Esophagus squamous epithelium (tissue), 5 donors: ENCODE data around the gene STX17. TPM values are rescaled to one million over a fixed set of nuclear protein-coding genes. Genes with fewer than 3 reads are reported as not detected.

Experiments
- DNase-seq: peaks from one replicate; lab custom pipeline; 2025; lab: John Stamatoyannopoulos, UW
- H3K27ac ChIP-seq, 4 donors: fragments of 200-600 bp; sonication (generic); one replicate each; pipeline ENCODE4 v1.5.1; 2016 to 2019; ENCODE audit warnings: mild to moderate bottlenecking in 1 of 4
- H3K27me3 ChIP-seq, 4 donors: fragments of 200-600 bp; sonication (generic); 1 replicate in 3 of 4; 2 replicates in 1 of 4; pipeline versions ENCODE4 v1.5.1 to v1.6.0; 2017 to 2021; ENCODE audit warnings: antibody characterized with exemption in 1 of 4
- H3K36me3 ChIP-seq, 3 donors: fragments of 200-600 bp; sonication (generic); one replicate each; pipeline ENCODE4 v1.5.1; 2016 to 2019
- H3K4me1 ChIP-seq, 3 donors: fragments of 200-600 bp; sonication (generic); one replicate each; pipeline ENCODE4 v1.5.1; 2017 to 2019
- H3K4me3 ChIP-seq, 4 donors: fragments of 200-600 bp; sonication (generic); 1 replicate in 3 of 4; 2 replicates in 1 of 4; pipeline ENCODE4 v1.5.1; 2016 to 2019; ENCODE audit warnings: mild to moderate bottlenecking in 2 of 4, moderate library complexity in 1 of 4
- H3K9me3 ChIP-seq, 3 donors: fragments of 200-600 bp; sonication (generic); one replicate each; pipeline ENCODE4 v1.5.1; 2016 to 2019
- CTCF ChIP-seq, 6 experiments: fragments of 450-650 bp in 4 of 6; fragments of 200-600 bp in 2 of 6; sonication (generic) in 2 of 6; IDR thresholded peaks; one replicate each; pipeline ENCODE4 v1.5.1; 2016 to 2019; ENCODE audit warnings: antibody characterized with exemption in 6 of 6, mild to moderate bottlenecking in 4 of 6, moderate library complexity in 4 of 6
- POLR2A ChIP-seq, 4 donors: fragments of 450-650 bp; IDR thresholded peaks; one replicate each; pipeline ENCODE4 v1.6.1; 2017; ENCODE audit warnings: antibody characterized with exemption in 4 of 4, mild to moderate bottlenecking in 4 of 4, moderate library complexity in 3 of 4
- WGBS, 2 donors: methylation state at CpG; one replicate each; pipeline ENCODE4 v1.1.5; 2018; 5-methylcytosine and 5-hydroxymethylcytosine counted together
- intact Hi-C: fragments of 100-400 bp; cut with DNase I; formaldehyde crosslinking; loops from one replicate; pipeline ENCODE4 v1.15.0; 2022
- total RNA-seq, 4 donors: library from RNA; depleted of rRNA; stranded (reverse); fragments of >200 nt; gene quantifications; one replicate each; pipeline ENCODE4 v1.1.0, GENCODE V29; 2016
- donor health status: DM: yes; HTN: yes; CAD: no.

Gene STX17
- total RNA-seq, 4 donors from 2014 or later, result 17.5 to 35.1 (median 29.5) TPM

DNA sequence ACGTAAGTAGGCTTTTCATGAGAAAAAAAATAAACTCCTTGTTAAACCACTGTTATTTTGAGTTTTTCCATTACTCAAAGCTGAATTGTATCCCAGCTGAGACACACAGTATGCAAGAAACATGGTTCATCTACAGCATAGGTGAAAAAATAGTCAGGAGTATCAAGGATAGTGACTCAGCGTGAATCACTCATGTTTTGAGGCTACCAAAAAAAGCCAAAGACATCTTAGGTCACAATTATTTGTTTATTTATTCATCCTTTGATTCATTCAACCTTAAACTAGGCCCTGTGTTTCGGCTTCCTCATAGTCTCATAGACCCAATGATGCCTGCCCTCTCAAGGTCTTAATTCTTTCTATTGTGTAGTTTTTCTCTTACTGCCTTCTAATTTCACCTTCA is 32.9 kb upstream of the STX17 start:
- no peaks in the 10 kb centered on the region for H3K9me3 ChIP-seq
- H3K4me1 ChIP-seq, result no peaks in the 10 kb centered on the region
- DNase-seq, result no peak
- intact Hi-C loops, result no loop called here
- H3K36me3 ChIP-seq, result no peaks in the 10 kb centered on the region
- no peak overlapping the region for H3K27ac ChIP-seq
- H3K4me3 ChIP-seq, result no peak overlapping the region
- TF ChIP-seq POLR2A (IDR thresholded peaks at IDR 0.05) (no peak), CTCF (IDR thresholded peaks at IDR 0.05) (no peak)
- WGBS, 2 donors, result 75 to 76% methylated on average over 3 of the region's 3 CpGs
- no peaks in the 10 kb centered on the region for H3K27me3 ChIP-seq

- intact Hi-C loops, result no loop called here
- H3K36me3 ChIP-seq, result no peaks in the 10 kb centered on the region
- H3K4me1 ChIP-seq, result no peaks in the 10 kb centered on the region
- WGBS, 2 donors, result 78 to 83% methylated on average over 4 of the region's 4 CpGs
- no peak overlapping the region for H3K4me3 ChIP-seq
- H3K27me3 ChIP-seq, result no peaks in the 10 kb centered on the region
- no peak for DNase-seq
- no peak overlapping the region for H3K27ac ChIP-seq
- H3K9me3 ChIP-seq, result no peaks in the 10 kb centered on the region
- no peak for TF ChIP-seq CTCF (IDR thresholded peaks at IDR 0.05)
Measured at GRCh38 chr9:99873943-99874584, 32.4 kb upstream of the STX17 start.

- WGBS, 2 donors, result 73 to 86% methylated on average over 2 of the region's 2 CpGs
- H3K27me3 ChIP-seq, result no peaks in the 10 kb centered on the region
- no peak overlapping the region for H3K27ac ChIP-seq
- no peaks in the 10 kb centered on the region for H3K9me3 ChIP-seq
- H3K4me3 ChIP-seq, result no peak overlapping the region
- no peak for TF ChIP-seq POLR2A (IDR thresholded peaks at IDR 0.05)
- TF ChIP-seq CTCF (IDR thresholded peaks at IDR 0.05), result no peak
- H3K4me1 ChIP-seq, result no peaks in the 10 kb centered on the region
- no peaks in the 10 kb centered on the region for H3K36me3 ChIP-seq
- no peak for DNase-seq
- intact Hi-C loops, result no loop called here
Measured at GRCh38 chr9:99876190-99876589, 30.3 kb upstream of the STX17 start.

DNA sequence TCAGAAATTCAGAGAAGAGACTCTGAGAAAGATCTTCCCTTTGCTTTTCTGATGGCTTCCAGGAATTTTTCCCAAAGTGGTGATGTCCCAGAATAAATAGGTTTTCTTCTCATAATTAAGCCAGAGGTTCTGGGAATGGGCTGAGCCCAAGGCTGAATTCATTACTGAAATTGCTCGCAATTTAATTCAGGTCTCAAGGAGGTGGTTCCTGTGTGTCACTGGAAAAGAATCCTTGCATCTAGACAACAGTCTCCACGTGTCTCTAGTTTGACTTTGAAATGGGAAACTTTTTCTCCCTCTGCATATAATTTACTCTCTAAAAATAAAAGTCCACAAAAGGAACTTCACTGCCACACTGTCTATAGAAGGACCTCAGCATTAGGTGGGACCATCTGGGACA is 27.8 kb upstream of the STX17 start:
- WGBS, 2 donors, result 65 to 66% methylated on average over 2 of the region's 2 CpGs
- TF ChIP-seq CTCF (IDR thresholded peaks at IDR 0.05) (no peak), POLR2A (IDR thresholded peaks at IDR 0.05) (no peak)
- DNase-seq, result no peak
- Histone ChIP-seq H3K9me3 (no peaks in the 10 kb centered on the region), H3K36me3 (no peaks in the 10 kb centered on the region), H3K27ac (no peak overlapping the region), H3K4me1 (no peaks in the 10 kb centered on the region), H3K27me3 (no peaks in the 10 kb centered on the region), H3K4me3 (no peak overlapping the region)
- intact Hi-C loops, result no loop called here

DNA sequence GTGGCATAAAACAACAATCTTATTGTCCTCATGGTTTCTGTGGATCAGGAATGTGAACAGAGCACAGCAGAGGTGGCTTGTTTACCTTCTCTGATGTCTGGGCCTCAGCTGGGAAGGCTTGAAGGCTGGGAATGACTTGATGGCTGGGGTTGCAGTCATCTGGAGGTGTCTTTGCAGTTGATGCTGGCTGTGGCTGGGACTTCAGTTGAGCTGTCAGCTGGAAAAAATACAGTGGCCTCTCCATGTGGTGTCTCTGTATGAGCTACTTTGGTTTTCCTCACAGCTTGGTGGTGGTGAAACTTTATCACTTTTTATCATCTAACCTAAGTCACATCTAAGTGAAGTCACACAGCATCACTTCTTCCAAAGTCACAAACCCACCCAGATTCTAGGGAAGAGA is 24.7 kb upstream of the STX17 start:
- intact Hi-C loops, result no loop called here
- TF ChIP-seq CTCF (IDR thresholded peaks at IDR 0.05), result no peak
- TF ChIP-seq POLR2A (IDR thresholded peaks at IDR 0.05), result no peak
- H3K36me3 ChIP-seq, result no peaks in the 10 kb centered on the region
- H3K4me1 ChIP-seq, result no peaks in the 10 kb centered on the region
- H3K27ac ChIP-seq, result no peak overlapping the region
- H3K4me3 ChIP-seq, result no peak overlapping the region
- no peak for DNase-seq
- H3K9me3 ChIP-seq, result no peaks in the 10 kb centered on the region
- no peaks in the 10 kb centered on the region for H3K27me3 ChIP-seq
